ENCODE results near the gene ARMC9. TPM values are rescaled to one million over a fixed set of nuclear protein-coding genes. Genes with fewer than 3 reads are reported as not detected.

Gene ARMC9
- total RNA-seq, 1 donor from 2014 or later, result 178 TPM

DNA sequence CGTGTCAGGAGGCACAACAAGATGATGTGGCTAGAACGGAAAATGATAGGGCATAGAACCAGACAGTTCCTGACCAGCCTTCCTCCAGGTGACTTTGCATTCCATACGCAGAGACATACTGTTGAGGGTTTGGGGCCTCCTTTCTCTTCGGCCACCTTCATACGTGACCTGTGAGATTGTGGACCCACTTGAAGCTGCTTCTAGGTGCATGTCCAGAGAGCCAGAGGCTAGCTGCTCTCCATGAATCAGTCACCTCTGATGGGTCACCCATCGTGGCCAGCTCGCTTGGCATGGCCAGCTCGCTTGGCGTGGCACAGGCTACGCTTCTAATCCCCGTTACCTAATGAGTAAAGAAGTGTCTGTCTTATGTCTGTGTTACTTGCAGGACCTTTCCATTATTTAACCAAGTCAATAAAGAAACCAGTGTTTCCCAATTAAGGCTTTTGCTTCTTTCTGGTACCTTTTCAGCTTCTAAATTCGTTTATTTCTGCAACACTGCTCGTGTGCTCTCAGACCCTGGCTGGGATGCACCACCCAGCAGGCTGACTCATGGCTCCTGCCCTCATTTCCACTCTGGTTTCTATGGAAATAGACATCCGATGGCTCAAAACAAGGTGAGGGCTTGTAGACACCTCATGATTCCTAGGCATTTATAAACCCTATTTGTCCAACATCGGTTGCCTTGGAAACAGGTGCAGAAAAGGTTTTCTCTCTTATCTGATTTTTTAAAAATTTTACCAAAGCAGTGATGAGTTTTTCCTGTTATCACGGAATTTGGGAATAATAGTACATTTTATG lies 110.4 kb downstream of the ARMC9 start:
- TF ChIP-seq, protein P1, sequence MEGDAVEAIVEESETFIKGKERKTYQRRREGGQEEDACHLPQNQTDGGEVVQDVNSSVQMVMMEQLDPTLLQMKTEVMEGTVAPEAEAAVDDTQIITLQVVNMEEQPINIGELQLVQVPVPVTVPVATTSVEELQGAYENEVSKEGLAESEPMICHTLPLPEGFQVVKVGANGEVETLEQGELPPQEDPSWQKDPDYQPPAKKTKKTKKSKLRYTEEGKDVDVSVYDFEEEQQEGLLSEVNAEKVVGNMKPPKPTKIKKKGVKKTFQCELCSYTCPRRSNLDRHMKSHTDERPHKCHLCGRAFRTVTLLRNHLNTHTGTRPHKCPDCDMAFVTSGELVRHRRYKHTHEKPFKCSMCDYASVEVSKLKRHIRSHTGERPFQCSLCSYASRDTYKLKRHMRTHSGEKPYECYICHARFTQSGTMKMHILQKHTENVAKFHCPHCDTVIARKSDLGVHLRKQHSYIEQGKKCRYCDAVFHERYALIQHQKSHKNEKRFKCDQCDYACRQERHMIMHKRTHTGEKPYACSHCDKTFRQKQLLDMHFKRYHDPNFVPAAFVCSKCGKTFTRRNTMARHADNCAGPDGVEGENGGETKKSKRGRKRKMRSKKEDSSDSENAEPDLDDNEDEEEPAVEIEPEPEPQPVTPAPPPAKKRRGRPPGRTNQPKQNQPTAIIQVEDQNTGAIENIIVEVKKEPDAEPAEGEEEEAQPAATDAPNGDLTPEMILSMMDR (IDR thresholded peaks at IDR 0.05), result no peak
- Mint-ChIP-seq H3K4me1 (ENCODE audit: unreplicated experiment) (no peaks in the 10 kb centered on the region), H3K27me3 (ENCODE audit: unreplicated experiment) (no peaks in the 10 kb centered on the region), H3K27ac (ENCODE audit: unreplicated experiment) (peak overlapping the region; percentile 72), H3K9me3 (ENCODE audit: unreplicated experiment) (no peaks in the 10 kb centered on the region), H3K36me3 (ENCODE audit: unreplicated experiment) (peaks cover 41% of the 10 kb centered on the region), H3K4me3 (ENCODE audit: unreplicated experiment) (no peak overlapping the region)
- DNase-seq (ENCODE audit: extremely low spot score, unreplicated experiment), result peak; percentile 56

DNA sequence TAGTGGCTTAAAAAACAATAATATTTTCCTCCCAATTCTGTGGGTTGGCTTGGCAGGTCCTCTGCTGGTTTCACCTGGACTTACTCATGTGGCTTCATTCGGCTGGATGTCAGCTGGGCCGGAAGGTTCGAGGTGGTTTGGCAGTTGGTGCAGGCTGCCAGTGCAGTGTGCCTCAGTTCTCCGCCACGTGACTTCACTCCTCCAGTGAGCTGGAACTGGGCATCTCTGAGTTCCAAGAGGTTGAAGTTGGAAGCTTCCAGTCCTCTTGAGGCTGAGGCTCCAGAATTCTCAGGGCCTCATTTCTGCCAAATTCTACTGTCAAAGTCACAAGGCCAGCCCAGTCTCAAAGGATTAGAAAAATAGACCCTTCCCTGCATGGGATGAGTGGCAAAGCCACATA lies 113.6 kb downstream of the ARMC9 start:
- Mint-ChIP-seq H3K27ac (ENCODE audit: unreplicated experiment) (peak overlapping the region; percentile 47), H3K4me1 (ENCODE audit: unreplicated experiment) (no peaks in the 10 kb centered on the region), H3K4me3 (ENCODE audit: unreplicated experiment) (no peak overlapping the region), H3K27me3 (ENCODE audit: unreplicated experiment) (no peaks in the 10 kb centered on the region), H3K36me3 (ENCODE audit: unreplicated experiment) (peaks cover 39% of the 10 kb centered on the region), H3K9me3 (ENCODE audit: unreplicated experiment) (no peaks in the 10 kb centered on the region)
- DNase-seq (ENCODE audit: extremely low spot score, unreplicated experiment), result peak; percentile 34
- TF ChIP-seq, protein P1 (IDR thresholded peaks at IDR 0.05), result no peak

DNA sequence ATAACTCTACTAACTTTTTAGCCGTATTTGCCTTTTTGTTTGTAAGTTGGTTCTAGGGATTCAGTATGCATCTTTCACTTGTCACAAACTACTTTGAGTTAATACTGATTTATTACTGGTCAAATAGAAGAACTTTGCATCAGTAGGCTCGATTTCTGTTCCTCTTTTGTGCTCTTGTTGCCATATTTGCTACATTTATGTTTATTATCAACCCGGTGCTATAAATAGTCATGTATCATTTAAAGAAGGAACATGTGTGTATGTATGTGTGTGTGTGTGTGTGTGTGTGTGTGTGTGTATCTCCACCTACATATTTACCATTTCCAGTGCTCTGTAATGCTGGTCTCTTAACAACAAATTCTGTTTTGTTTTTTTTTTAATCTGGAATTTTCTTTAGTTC lies 117.5 kb downstream of the ARMC9 start:
- H3K4me3 Mint-ChIP-seq (ENCODE audit: unreplicated experiment), result no peak overlapping the region
- no peak for DNase-seq (ENCODE audit: extremely low spot score, unreplicated experiment)
- peaks cover 52% of the 10 kb centered on the region for H3K36me3 Mint-ChIP-seq (ENCODE audit: unreplicated experiment)
- TF ChIP-seq, protein P1 (IDR thresholded peaks at IDR 0.05), result no peak
- no peaks in the 10 kb centered on the region for H3K9me3 Mint-ChIP-seq (ENCODE audit: unreplicated experiment)
- H3K27me3 Mint-ChIP-seq (ENCODE audit: unreplicated experiment), result no peaks in the 10 kb centered on the region
- H3K27ac Mint-ChIP-seq (ENCODE audit: unreplicated experiment), result no peak overlapping the region
- H3K4me1 Mint-ChIP-seq (ENCODE audit: unreplicated experiment), result no peaks in the 10 kb centered on the region

DNA sequence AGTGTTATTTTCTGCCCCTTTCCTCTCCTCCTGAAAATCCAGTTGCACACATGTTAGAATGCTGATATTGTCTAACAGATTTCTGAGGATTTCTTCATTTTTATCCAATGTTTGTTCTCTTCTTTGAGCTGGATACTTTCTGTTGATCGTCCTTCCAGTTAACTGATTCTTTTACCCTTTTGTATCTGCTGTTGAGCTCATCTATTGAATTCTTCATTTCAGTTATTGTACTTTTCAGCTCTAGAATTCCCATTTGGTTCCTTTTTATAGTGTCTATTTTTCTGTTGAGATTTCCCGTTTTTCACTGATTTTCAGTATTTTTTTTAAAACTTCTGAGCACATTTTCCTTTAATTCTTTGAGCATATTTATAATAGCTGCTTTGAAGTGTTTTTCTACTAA lies 119.1 kb downstream of the ARMC9 start:
- Mint-ChIP-seq H3K27ac (ENCODE audit: unreplicated experiment) (no peak overlapping the region), H3K9me3 (ENCODE audit: unreplicated experiment) (no peaks in the 10 kb centered on the region), H3K36me3 (ENCODE audit: unreplicated experiment) (peaks cover 50% of the 10 kb centered on the region), H3K4me3 (ENCODE audit: unreplicated experiment) (no peak overlapping the region), H3K4me1 (ENCODE audit: unreplicated experiment) (no peaks in the 10 kb centered on the region), H3K27me3 (ENCODE audit: unreplicated experiment) (no peaks in the 10 kb centered on the region)
- no peak for DNase-seq (ENCODE audit: extremely low spot score, unreplicated experiment)
- TF ChIP-seq, protein P1 (IDR thresholded peaks at IDR 0.05), result no peak

DNA sequence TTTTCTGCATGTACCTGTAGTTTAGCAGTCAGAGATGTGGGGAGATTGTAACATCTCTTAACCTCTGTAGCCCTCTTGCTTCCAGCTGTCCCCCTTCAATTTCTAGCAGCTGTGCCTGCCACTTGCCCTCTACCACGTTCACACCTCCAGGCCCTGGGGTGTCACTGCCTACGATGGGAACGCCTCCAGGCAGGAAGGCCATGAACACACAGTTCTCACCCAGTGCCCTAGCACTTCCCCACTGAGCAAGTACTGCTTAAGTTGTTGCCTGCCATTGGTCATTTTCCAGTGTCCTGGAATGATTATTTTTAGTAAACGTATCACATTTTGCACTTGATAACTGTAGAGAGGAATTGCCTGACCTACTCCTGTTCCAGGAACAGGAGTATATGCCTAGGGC lies 120.0 kb downstream of the ARMC9 start:
- no peak overlapping the region for H3K27ac Mint-ChIP-seq (ENCODE audit: unreplicated experiment)
- H3K4me3 Mint-ChIP-seq (ENCODE audit: unreplicated experiment), result no peak overlapping the region
- peak; percentile 63 for DNase-seq (ENCODE audit: extremely low spot score, unreplicated experiment)
- peaks cover 53% of the 10 kb centered on the region for H3K36me3 Mint-ChIP-seq (ENCODE audit: unreplicated experiment)
- no peaks in the 10 kb centered on the region for H3K4me1 Mint-ChIP-seq (ENCODE audit: unreplicated experiment)
- H3K9me3 Mint-ChIP-seq (ENCODE audit: unreplicated experiment), result no peaks in the 10 kb centered on the region
- TF ChIP-seq, protein P1 (IDR thresholded peaks at IDR 0.05), result no peak
- H3K27me3 Mint-ChIP-seq (ENCODE audit: unreplicated experiment), result no peaks in the 10 kb centered on the region

Data from osteocyte (in vitro differentiated cells).